Measurements from ENCODE around the gene LRRC73.
"Not testable (repeated sequence)": the region's sequence is repeated elsewhere in the genome, so short reads cannot be mapped to it uniquely, and the experiment has no call there.

LRRC73 gene

GRCh38 chr6:43509142-43509983 lies 783 bp downstream of the LRRC73 start:
- no peak for DNase-seq

- DNase-seq: no peak
These were observed 1.5 kb downstream of the LRRC73 start for GRCh38 chr6:43508481-43509141.

DNA sequence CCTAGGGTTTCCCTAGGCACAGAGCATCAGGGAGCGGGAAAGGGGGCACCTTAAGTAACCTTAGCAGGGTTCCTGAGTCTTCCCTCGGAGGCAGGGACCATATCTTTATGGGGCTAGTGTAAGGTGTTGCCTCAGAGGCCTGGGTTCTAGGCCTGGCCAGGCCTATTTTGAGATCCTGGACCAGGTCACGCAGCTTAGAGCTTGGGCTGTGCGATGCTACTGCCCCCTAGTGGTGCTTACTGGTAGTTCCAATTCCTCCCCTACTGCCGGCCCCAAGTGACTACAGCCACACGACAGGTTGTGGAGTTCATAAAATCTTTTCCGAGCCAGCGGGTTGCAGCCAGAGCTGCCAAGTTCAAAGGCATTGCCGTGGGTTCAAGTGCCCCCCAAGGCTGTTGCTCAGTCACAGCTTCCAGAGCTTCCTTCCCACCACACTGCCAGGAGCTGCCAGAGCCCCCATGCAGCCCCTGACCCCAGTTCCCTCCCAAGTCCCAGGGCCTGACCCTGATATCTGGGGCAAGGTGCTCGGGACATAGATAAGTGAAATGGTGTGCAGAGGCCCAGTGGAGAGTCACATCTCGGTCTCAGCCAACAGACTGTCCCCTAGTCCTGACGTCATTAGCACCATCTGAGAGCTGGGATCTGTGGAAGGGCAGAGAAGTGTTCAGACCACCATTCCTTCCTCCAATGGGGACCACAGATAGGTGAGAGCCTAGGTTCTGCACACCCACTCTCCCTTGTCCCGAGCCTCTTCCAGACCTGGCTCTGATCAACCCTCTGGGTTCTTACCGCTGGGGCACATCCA lies 3.3 kb downstream of the LRRC73 start:
- DNase-seq: peak; percentile 74

DNA sequence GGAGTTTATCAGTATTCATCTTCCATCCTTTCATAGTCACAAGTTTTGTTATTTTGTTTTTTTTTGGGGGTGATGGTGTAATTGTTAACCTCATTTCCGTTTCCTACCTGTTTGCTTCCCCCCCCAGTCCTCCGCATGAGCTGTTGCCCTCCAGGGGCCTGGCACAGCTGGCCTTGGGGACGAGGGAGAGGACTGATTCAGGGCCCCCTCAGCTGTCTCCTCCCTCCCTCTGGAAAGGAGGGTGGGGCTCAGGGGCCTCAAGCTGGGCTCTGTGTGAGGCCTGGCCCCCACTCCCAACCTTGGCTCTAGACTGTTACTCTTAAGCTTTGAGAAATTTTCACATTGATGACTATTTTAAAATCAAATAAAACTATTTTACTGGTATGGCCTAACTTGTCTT lies 4.0 kb downstream of the LRRC73 start:
- no peak for DNase-seq

DNA sequence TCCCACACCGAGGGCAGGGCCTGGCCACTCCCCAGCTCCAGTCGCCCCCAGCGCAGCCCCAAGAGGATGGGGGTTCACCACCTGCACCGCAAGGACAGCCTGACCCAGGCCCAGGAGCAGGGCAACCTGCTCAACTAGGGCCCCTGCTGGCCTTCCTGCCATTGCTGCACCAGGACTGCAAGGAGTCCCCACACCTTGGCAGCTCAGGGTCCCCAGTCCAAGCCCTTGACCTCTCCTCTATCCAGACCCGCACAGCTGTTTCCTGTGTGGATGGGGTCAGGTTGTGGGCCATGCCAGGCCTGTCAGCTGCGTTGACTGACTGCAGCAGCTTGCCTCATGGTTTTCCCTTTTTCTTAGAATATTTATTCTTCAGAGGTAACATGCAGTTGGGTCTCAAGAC lies 4.4 kb downstream of the LRRC73 start:
- no peak for DNase-seq

DNA sequence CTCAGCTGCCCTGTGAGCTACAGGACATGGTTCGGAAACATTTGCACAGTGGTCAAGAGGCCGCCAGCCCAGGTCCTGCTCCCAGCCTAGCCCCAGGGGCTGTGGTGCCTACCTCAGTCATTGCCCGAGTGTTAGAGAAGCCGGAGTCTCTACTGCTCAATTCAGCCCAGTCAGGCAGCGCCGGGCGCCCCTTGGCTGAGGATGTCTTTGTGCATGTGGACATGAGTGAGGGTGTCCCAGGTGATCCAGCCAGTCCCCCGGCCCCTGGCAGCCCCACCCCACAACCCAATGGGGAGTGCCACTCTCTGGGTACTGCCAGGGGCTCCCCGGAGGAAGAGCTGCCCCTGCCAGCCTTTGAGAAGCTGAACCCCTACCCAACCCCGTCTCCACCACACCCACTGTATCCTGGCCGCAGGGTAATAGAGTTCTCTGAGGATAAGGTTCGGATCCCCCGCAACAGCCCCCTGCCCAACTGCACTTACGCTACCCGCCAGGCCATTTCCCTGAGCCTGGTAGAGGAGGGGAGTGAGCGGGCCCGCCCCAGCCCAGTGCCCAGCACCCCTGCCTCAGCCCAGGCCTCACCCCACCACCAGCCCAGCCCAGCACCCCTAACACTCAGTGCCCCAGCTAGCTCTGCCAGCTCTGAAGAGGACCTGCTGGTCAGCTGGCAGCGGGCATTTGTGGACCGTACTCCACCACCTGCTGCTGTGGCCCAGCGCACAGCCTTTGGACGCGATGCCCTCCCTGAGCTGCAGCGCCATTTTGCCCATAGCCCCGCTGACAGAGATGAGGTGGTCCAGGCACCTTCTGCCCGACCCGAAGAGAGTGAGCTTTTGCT lies 5.2 kb downstream of the LRRC73 start:
- DNase-seq: no peak

DNA sequence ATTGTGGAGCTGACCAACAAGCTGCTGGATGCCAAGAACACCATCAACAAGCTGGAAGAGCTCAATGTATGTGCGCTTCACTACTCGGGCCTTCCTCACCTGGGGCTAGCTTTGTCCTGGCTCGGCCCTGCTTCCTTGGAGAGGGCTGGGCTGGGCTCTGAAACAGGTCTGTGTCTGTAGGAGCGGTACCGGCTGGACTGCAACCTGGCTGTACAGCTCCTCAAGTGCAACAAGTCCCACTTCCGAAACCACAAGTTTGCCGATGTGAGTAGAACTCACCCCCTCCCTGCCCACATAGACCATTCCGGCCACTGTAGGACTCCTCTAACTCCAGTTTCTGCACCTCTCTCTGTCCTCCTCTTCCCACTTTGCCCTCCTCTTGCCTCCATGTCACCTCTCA lies 6.7 kb downstream of the LRRC73 start:
- no peak for DNase-seq

GRCh38 chr6:43502666-43503065 lies 7.5 kb downstream of the LRRC73 start:
- DNase-seq: no peak

DNA sequence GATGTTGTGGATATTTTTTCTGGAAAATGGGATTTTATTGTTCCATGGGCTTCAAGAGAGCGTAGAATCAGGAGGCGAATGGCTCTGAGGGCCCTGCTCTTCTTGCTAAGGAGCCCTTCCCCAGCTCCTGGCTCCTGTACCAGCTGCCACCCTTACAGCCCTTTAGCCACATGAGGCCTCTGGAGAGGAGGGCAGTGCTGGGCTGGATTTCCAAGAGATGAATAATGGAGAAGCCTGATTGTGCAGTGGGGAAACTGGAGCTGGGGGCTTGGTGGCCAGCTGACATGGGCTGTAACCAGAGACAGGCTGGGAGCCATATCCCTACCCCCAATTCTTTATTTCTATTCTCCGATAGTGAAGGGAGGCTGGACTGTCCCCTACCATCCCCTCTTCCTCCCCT lies 9.2 kb downstream of the LRRC73 start:
- no peak for DNase-seq

- no peak for DNase-seq
These were observed 10.9 kb downstream of the LRRC73 start for GRCh38 chr6:43499028-43499815.

GRCh38 chr6:43498291-43498690 lies 11.9 kb downstream of the LRRC73 start:
- not testable (repeated sequence) for DNase-seq

DNA sequence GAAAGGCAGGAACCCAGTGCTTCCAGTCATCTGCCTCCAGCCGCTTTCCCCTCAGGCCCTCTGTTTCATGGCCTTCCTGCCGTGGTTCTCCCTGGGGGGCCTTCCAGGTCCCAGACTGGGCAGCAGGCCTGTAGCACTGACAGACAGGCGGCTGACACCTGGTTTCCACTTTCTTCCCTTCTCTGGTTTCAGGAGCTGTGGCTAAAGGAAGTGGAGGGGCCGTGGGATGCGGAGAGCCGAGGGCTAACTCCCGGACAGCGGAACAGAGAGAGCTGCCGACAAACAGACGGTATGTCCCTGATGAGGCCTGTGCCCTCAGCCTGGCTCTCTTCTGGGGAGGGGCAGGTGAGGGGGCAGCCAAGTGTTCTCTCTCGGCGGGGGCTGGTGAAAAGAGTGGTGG lies 12.5 kb downstream of the LRRC73 start:
- no peak for DNase-seq

GRCh38 chr6:43497129-43497396 lies 13.1 kb downstream of the LRRC73 start:
- DNase-seq: no peak

GRCh38 chr6:43496370-43497128 lies 13.6 kb downstream of the LRRC73 start:
- no peak for DNase-seq

- no peak for DNase-seq
These were observed 14.7 kb downstream of the LRRC73 start for GRCh38 chr6:43495409-43495941.

GRCh38 chr6:43494766-43495165 lies 15.4 kb downstream of the LRRC73 start:
- no peak for DNase-seq

- DNase-seq: no peak
These were observed 15.8 kb downstream of the LRRC73 start for GRCh38 chr6:43494321-43494720.

DNA sequence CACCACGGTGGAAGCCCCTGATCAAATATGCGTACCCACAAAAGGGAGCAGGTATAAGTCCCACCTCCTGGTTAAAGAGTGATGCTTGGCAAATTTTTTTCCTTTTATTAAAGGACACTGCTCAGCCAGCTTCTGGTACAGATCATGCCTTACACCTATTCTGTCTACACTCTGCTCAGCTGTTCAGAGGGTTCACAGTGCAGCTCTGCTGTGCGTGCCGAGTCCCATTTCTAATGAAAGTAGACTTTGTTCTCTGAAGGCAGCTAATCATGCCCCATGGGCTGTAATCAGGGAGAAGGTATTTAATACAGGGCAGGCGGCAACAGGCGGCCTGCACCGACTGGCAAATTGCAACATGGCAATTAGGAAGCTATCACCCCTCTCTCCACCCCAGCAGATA lies 16.3 kb downstream of the LRRC73 start:
- DNase-seq: no peak

- DNase-seq: no peak
These were observed 16.9 kb downstream of the LRRC73 start for GRCh38 chr6:43493230-43493629.

DNA sequence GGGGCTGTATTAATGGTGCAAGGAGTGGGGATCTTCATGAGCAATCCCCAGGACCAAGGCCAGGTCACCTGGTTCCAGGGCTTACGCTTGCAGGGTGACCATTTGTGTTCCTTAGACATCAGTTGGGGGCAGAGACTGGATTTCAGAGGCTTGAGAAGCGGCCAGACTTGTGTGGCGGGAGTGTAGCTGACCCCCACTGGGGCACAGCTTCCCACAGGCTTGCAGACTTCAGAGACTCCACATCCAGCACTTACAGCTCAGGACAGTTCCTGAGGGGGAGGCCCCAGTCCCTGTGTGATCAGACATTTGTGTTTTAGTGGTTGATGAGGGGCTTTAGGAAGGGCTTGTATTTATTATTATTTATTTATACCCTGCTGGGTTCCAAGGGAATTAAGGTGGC lies 17.5 kb downstream of the LRRC73 start:
- peak; percentile 29 for DNase-seq
